ENCODE results near the gene TCEAL9.
A peak's percentile ranks its signal among the peaks of the same experiment; 100 is the strongest.
"Not testable (repeated sequence)": the region's sequence is repeated elsewhere in the genome, so short reads cannot be mapped to it uniquely, and the experiment has no call there.

TCEAL9 gene

DNA sequence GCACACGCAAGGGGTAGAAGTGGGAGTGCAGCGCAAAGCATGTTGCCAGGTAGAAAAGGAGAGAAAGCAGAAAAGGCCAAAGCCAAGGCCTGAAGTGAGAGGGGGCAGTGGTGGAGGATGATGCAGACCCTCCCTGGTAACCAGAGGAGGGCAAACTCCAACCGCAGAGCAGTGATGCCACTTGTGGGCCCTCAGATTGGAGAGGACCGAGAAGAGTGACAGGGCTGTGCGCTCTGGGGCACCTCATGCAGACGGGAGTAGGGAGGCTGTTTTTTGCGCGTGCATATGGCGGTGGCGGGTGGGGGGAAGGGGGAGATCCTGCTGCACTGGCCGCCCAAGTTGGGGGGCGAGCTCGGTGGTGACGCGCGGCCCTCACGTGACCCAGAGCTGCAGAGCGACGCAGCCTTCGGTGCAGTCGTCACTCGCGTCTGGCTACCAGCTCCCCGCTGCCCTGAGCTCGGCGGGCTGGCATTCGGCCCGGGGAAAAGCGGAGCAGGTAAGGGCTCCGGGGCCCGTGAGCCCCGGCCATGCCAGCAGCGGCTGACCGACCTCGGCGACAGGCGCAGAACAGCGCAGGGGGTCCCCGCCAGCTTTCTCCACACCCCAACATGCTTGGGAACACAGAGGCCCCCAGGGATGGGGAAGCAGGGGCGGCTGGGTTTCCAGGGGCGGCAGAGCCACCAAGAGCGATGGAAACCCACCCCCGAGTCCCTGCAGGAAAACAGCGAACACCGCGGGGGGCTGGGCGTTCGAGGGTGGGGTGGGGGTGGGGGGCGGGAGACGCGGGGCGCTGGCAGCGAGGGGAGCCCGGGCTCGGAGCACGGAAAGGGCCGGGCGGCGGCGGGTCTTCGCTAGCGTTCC lies 20.0 kb downstream of the TCEAL9 start, which contains the start of gene BEX3:
TSS of gene BEX3 (plus strand) at position 421 of the 861 bp plus-strand sequence. CDS start 984 bp downstream, outside the sequence.
- peak within 1 kb of the TSS; percentile 89 for H3K9ac ChIP-seq (ENCODE audit: low read depth, low read length)
- H3K4me1 ChIP-seq (ENCODE audit: control insufficient read depth, insufficient read depth, low read length): peaks cover 3% of the 10 kb centered on the region
- no peaks in the 10 kb centered on the region for H3K9me3 ChIP-seq (ENCODE audit: control insufficient read depth, insufficient read depth, low read length)
- H3K4me3 ChIP-seq (ENCODE audit: low read depth, low read length): peak within 1 kb of the TSS; percentile 80
- H3K36me3 ChIP-seq (ENCODE audit: control insufficient read depth, insufficient read depth, low read length): peaks cover 3% of the 10 kb centered on the region
- no peaks in the 10 kb centered on the region for H3K27me3 ChIP-seq (ENCODE audit: control insufficient read depth, insufficient read depth, low read length)

GRCh38 chrX:103376979-103377324 lies 20.6 kb downstream of the TCEAL9 start:
- Histone ChIP-seq H3K9ac (ENCODE audit: low read depth, low read length) (peak overlapping the region; percentile 82), H3K9me3 (ENCODE audit: control insufficient read depth, insufficient read depth, low read length) (no peaks in the 10 kb centered on the region), H3K4me1 (ENCODE audit: control insufficient read depth, insufficient read depth, low read length) (peaks cover 3% of the 10 kb centered on the region), H3K27me3 (ENCODE audit: control insufficient read depth, insufficient read depth, low read length) (no peaks in the 10 kb centered on the region), H3K4me3 (ENCODE audit: low read depth, low read length) (peak overlapping the region; percentile 69), H3K36me3 (ENCODE audit: control insufficient read depth, insufficient read depth, low read length) (peaks cover 3% of the 10 kb centered on the region)

DNA sequence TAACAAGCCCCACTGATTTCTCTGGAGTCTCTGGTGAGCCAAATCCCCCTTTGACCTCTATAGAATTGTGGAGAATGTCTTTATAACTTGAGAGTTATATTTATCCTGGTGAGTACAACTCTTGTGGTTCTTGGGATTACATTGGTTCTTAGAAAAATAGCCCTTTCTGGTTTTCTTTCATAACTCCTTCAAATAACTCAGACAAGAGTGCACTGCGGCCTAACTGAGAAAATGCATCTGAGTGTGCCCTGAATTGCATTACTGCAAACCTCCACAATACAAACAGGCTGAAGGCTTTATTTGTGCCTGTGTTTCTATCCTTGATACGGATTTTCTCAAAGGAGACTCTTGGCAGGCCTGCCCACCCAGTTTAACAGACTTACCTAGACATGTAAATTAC lies 22.7 kb downstream of the TCEAL9 start:
- Histone ChIP-seq H3K4me3 (ENCODE audit: low read depth, low read length) (no peak overlapping the region), H3K4me1 (ENCODE audit: control insufficient read depth, insufficient read depth, low read length) (peaks cover 3% of the 10 kb centered on the region), H3K9me3 (ENCODE audit: control insufficient read depth, insufficient read depth, low read length) (no peaks in the 10 kb centered on the region), H3K27me3 (ENCODE audit: control insufficient read depth, insufficient read depth, low read length) (no peaks in the 10 kb centered on the region), H3K9ac (ENCODE audit: low read depth, low read length) (no peak overlapping the region), H3K36me3 (ENCODE audit: control insufficient read depth, insufficient read depth, low read length) (peaks cover 3% of the 10 kb centered on the region)

DNA sequence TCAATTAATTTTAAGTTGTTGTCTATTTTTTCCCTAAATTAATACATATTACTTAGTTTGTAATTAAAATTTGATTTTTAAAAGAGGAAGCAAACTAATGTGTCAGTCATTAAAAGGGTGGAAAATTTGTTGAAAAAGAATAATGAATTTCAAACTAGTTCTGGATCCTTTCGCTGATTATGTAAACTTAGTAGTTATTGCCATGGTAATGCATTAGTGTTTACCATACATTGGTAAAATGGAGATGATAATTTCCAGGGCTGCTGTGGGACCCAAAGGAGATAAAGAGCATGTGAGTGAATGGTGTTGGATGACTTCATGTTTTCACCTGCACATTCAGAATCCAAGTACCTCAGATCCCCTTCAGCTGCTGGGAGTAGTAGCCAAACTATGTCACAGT lies 26.6 kb downstream of the TCEAL9 start:
- H3K4me1 ChIP-seq (ENCODE audit: control insufficient read depth, insufficient read depth, low read length): peaks cover 3% of the 10 kb centered on the region
- H3K9ac ChIP-seq (ENCODE audit: low read depth, low read length): no peak overlapping the region
- no peak overlapping the region for H3K4me3 ChIP-seq (ENCODE audit: low read depth, low read length)
- H3K36me3 ChIP-seq (ENCODE audit: control insufficient read depth, insufficient read depth, low read length): peaks cover 3% of the 10 kb centered on the region
- no peaks in the 10 kb centered on the region for H3K9me3 ChIP-seq (ENCODE audit: control insufficient read depth, insufficient read depth, low read length)
- no peaks in the 10 kb centered on the region for H3K27me3 ChIP-seq (ENCODE audit: control insufficient read depth, insufficient read depth, low read length)

GRCh38 chrX:103384672-103385071 lies 28.4 kb downstream of the TCEAL9 start:
- Histone ChIP-seq H3K4me3 (ENCODE audit: low read depth, low read length) (no peak overlapping the region), H3K4me1 (ENCODE audit: control insufficient read depth, insufficient read depth, low read length) (peaks cover 4% of the 10 kb centered on the region), H3K27me3 (ENCODE audit: control insufficient read depth, insufficient read depth, low read length) (no peaks in the 10 kb centered on the region), H3K9ac (ENCODE audit: low read depth, low read length) (no peak overlapping the region), H3K9me3 (ENCODE audit: control insufficient read depth, insufficient read depth, low read length) (no peaks in the 10 kb centered on the region), H3K36me3 (ENCODE audit: control insufficient read depth, insufficient read depth, low read length) (no peaks in the 10 kb centered on the region)

DNA sequence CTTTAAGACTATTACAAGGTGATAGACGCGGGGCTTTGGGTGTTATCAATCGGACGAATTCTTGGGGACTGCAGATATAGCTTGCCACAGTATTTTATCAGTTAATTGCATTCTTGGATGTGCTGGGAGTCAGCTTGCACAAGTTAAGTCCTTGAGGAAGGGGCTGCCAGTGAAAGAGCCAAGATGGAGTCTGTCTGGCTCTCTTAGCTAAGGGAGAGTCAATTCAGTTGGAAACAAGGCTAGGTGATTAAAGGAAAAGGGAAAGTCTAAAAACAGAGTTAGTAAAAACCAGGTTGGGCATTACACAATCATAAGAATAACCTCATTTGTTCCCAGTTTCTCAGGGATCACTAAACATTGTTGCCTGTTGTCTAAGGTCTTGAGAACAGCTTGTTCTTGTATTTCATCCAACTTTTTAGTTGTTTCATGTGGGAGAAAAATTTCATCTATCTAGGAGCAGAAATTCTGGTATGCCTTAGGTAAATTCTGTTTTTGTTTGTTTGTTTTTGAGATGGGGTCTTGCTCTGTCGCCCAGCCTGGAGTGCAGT lies 29.1 kb downstream of the TCEAL9 start:
- H3K36me3 ChIP-seq (ENCODE audit: control insufficient read depth, insufficient read depth, low read length); H3K9me3 ChIP-seq (ENCODE audit: control insufficient read depth, insufficient read depth, low read length); H3K4me3 ChIP-seq (ENCODE audit: low read depth, low read length); H3K9ac ChIP-seq (ENCODE audit: low read depth, low read length); H3K4me1 ChIP-seq (ENCODE audit: control insufficient read depth, insufficient read depth, low read length); H3K27me3 ChIP-seq (ENCODE audit: control insufficient read depth, insufficient read depth, low read length): not testable (repeated sequence)

DNA sequence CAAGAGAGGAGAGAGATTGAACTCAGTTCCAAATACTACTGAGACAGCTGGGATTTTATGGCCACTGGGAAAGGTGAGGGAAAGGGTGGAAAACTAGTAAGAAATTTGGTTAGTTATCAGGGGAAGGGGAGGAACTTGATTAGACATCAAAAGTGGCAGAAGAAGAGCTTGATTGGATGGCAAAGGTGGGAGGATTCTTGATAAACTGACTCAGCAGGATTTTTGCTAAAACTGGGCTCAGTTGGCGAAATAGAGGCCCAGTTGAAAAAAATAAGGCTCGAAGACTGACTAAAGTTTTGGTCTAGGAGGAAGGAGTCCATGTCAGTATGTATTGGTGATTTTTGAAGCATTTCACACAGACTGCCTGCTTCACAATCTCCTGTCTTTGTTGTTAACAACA lies 30.0 kb downstream of the TCEAL9 start:
- H3K9me3 ChIP-seq (ENCODE audit: control insufficient read depth, insufficient read depth, low read length): no peaks in the 10 kb centered on the region

DNA sequence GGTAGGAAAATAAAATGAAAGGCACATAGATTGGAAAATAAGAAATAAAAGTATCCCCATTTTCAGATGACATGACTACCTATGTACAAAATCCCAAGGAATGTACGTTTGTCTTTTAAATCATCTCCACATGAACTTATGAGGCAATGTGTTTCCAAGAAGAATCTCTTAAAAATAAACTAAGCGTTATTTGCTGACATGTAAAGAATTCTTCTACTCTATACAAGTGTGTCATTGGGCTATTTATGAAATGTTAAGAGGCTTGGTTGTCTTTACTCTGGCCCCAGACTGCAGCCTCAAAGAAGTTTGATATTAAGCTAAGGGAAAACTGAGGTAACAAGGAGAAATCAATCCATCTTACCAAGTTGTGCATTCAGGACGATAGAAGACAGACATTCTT lies 37.2 kb downstream of the TCEAL9 start:
- Histone ChIP-seq H3K27me3 (ENCODE audit: control insufficient read depth, insufficient read depth, low read length) (no peaks in the 10 kb centered on the region), H3K36me3 (ENCODE audit: control insufficient read depth, insufficient read depth, low read length) (no peaks in the 10 kb centered on the region), H3K4me3 (ENCODE audit: low read depth, low read length) (no peak overlapping the region), H3K4me1 (ENCODE audit: control insufficient read depth, insufficient read depth, low read length) (peaks cover 3% of the 10 kb centered on the region), H3K9me3 (ENCODE audit: control insufficient read depth, insufficient read depth, low read length) (no peaks in the 10 kb centered on the region), H3K9ac (ENCODE audit: low read depth, low read length) (no peak overlapping the region)

More for the DNA sequence above, 30.0 kb downstream of the TCEAL9 start:
- peaks cover 4% of the 10 kb centered on the region for H3K4me1 ChIP-seq (ENCODE audit: control insufficient read depth, insufficient read depth, low read length)
- H3K4me3 ChIP-seq (ENCODE audit: low read depth, low read length): no peak overlapping the region
- no peak overlapping the region for H3K9ac ChIP-seq (ENCODE audit: low read depth, low read length)
- no peaks in the 10 kb centered on the region for H3K27me3 ChIP-seq (ENCODE audit: control insufficient read depth, insufficient read depth, low read length)
- no peaks in the 10 kb centered on the region for H3K36me3 ChIP-seq (ENCODE audit: control insufficient read depth, insufficient read depth, low read length)

- Histone ChIP-seq H3K9me3 (ENCODE audit: control insufficient read depth, insufficient read depth, low read length) (no peaks in the 10 kb centered on the region), H3K36me3 (ENCODE audit: control insufficient read depth, insufficient read depth, low read length) (no peaks in the 10 kb centered on the region), H3K4me3 (ENCODE audit: low read depth, low read length) (no peak overlapping the region), H3K9ac (ENCODE audit: low read depth, low read length) (no peak overlapping the region), H3K4me1 (ENCODE audit: control insufficient read depth, insufficient read depth, low read length) (no peaks in the 10 kb centered on the region), H3K27me3 (ENCODE audit: control insufficient read depth, insufficient read depth, low read length) (peaks cover 13% of the 10 kb centered on the region)
Measured at GRCh38 chrX:103396186-103396585, 39.9 kb downstream of the TCEAL9 start.

DNA sequence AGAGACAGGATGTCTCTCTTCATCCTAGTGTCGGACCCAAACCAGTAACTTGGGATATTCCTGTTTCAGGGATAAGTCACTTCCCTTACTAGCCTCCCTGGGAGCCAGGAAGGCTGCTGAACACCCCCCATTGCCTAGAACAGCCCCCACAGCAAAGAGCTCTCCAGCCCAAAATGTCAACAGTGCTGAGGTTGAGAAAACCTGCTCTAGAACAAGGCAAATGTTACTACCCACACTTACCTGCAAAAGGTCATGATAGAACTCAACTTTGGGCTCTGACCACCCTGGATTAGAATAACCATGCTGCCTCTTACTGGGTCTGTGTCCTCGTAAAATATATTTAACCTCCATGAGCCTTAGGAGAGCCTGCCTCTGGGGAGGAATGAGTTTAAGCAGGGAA lies 40.4 kb downstream of the TCEAL9 start:
- Histone ChIP-seq H3K4me1 (ENCODE audit: control insufficient read depth, insufficient read depth, low read length) (no peaks in the 10 kb centered on the region), H3K36me3 (ENCODE audit: control insufficient read depth, insufficient read depth, low read length) (no peaks in the 10 kb centered on the region), H3K27me3 (ENCODE audit: control insufficient read depth, insufficient read depth, low read length) (peaks cover 17% of the 10 kb centered on the region), H3K9ac (ENCODE audit: low read depth, low read length) (no peak overlapping the region), H3K4me3 (ENCODE audit: low read depth, low read length) (no peak overlapping the region), H3K9me3 (ENCODE audit: control insufficient read depth, insufficient read depth, low read length) (no peaks in the 10 kb centered on the region)

- H3K36me3 ChIP-seq (ENCODE audit: control insufficient read depth, insufficient read depth, low read length): no peaks in the 10 kb centered on the region
- H3K9ac ChIP-seq (ENCODE audit: low read depth, low read length): no peak overlapping the region
- no peaks in the 10 kb centered on the region for H3K9me3 ChIP-seq (ENCODE audit: control insufficient read depth, insufficient read depth, low read length)
- H3K27me3 ChIP-seq (ENCODE audit: control insufficient read depth, insufficient read depth, low read length): peaks cover 24% of the 10 kb centered on the region
- H3K4me1 ChIP-seq (ENCODE audit: control insufficient read depth, insufficient read depth, low read length): no peaks in the 10 kb centered on the region
- H3K4me3 ChIP-seq (ENCODE audit: low read depth, low read length): no peak overlapping the region
Measured at GRCh38 chrX:103397707-103398106, 41.4 kb downstream of the TCEAL9 start.

DNA sequence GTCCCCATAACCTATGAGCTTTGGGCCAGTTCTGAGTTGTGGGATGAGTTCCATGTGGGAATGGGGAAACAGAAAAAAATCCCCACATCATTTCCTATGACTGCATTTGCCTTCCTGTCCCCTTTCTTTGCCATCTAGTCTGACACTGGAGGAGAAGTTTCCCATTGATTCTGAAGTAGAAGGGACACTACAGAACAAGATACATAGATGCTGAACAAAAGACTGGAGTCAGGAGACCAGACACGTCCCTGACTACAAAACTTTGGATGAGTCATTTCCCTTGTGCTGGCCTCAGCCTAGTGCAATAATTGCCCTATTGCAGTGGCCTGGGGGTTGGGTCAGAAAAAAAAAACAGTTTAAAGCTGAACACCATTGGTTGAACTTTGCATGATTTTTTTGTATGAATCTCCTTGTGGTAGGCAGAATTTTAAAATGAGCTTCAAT lies 42.1 kb downstream of the TCEAL9 start:
- H3K4me1 ChIP-seq (ENCODE audit: control insufficient read depth, insufficient read depth, low read length): no peaks in the 10 kb centered on the region
- H3K9ac ChIP-seq (ENCODE audit: low read depth, low read length): no peak overlapping the region
- H3K4me3 ChIP-seq (ENCODE audit: low read depth, low read length): no peak overlapping the region
- H3K27me3 ChIP-seq (ENCODE audit: control insufficient read depth, insufficient read depth, low read length): peaks cover 24% of the 10 kb centered on the region
- H3K36me3 ChIP-seq (ENCODE audit: control insufficient read depth, insufficient read depth, low read length): no peaks in the 10 kb centered on the region
- H3K9me3 ChIP-seq (ENCODE audit: control insufficient read depth, insufficient read depth, low read length): no peaks in the 10 kb centered on the region

Measured in iPS-15b (cell line).